MM.1S (cell line): Measurements from ENCODE around the gene RHOV.
A peak's percentile ranks its signal among the peaks of the same experiment; 100 is the strongest.

ENCODE experiments used
- DNase-seq: peaks from one replicate; pipeline ENCODE4 v3.0.0-alpha.2; 2015
- H2AFZ ChIP-seq: fragments of 300-600 bp; sonication (generic); 2 replicates; pipeline ENCODE4 v1.6.0; 2016; ENCODE audit warnings: antibody characterized with exemption, low read length
- H3F3A ChIP-seq: fragments of 300-600 bp; sonication (generic); 2 replicates; pipeline ENCODE4 v1.6.1; 2016; ENCODE audit warnings: mild to moderate bottlenecking, antibody characterized with exemption, low read length, moderate library complexity, mixed read lengths; ENCODE audit not compliant: insufficient read depth
- H3K27ac ChIP-seq: fragments of 300-600 bp; sonication (generic); 2 replicates; pipeline ENCODE4 v1.5.1; 2016; ENCODE audit warnings: mild to moderate bottlenecking, low read length
- H3K27me3 ChIP-seq: fragments of 300-600 bp; sonication (generic); replicated peaks from 2 replicates; pipeline ENCODE4 v1.6.0; 2016; ENCODE audit warnings: low read length; ENCODE audit not compliant: insufficient read depth
- H3K36me3 ChIP-seq: fragments of 300-600 bp; sonication (generic); replicated peaks from 2 replicates; pipeline ENCODE4 v1.6.1; 2016; ENCODE audit warnings: mild to moderate bottlenecking, low read length, mixed read lengths; ENCODE audit not compliant: insufficient read depth
- H3K4me1 ChIP-seq: fragments of 300-600 bp; sonication (generic); 2 replicates; pipeline ENCODE4 v1.6.1; 2016; ENCODE audit warnings: low read length, mixed read lengths
- H3K4me2 ChIP-seq: fragments of 300-600 bp; sonication (generic); 2 replicates; pipeline ENCODE4 v1.6.0; 2016; ENCODE audit warnings: low read depth, low read length
- H3K4me3 ChIP-seq: fragments of 300-600 bp; sonication (generic); 2 replicates; pipeline ENCODE4 v1.5.1; 2016; ENCODE audit warnings: low read length, mixed read lengths
- H3K79me2 ChIP-seq: fragments of 300-600 bp; sonication (generic); 2 replicates; pipeline ENCODE4 v1.6.1; 2016; ENCODE audit warnings: mixed run types, low read length, mixed read lengths
- H3K9ac ChIP-seq: fragments of 300-600 bp; sonication (generic); 2 replicates; pipeline ENCODE4 v1.6.1; 2016; ENCODE audit warnings: low read length, mixed read lengths
- H3K9me2 ChIP-seq: fragments of 300-600 bp; sonication (generic); replicated peaks from 2 replicates; pipeline ENCODE4 v1.6.1; 2016; ENCODE audit warnings: mild to moderate bottlenecking, low read length, mixed read lengths; ENCODE audit not compliant: insufficient read depth
- H3K9me3 ChIP-seq: fragments of 300-600 bp; sonication (generic); replicated peaks from 2 replicates; pipeline ENCODE4 v1.6.1; 2016; ENCODE audit warnings: mild to moderate bottlenecking, low read length, mixed read lengths; ENCODE audit not compliant: insufficient read depth
- H4K20me1 ChIP-seq: fragments of 300-600 bp; sonication (generic); 2 replicates; pipeline ENCODE4 v1.6.1; 2016; ENCODE audit warnings: mild to moderate bottlenecking, low read length, moderate library complexity, mixed read lengths; ENCODE audit not compliant: insufficient read depth
- CTCF ChIP-seq: fragments of 300-600 bp; sonication (generic); IDR thresholded peaks from 2 replicates; pipeline ENCODE4 v1.5.1; 2016; ENCODE audit warnings: antibody characterized with exemption, low read length, mixed read lengths
- EZH2 ChIP-seq: fragments of 300-600 bp; sonication (generic); optimal IDR thresholded peaks from 2 replicates; pipeline ENCODE3; 2017; ENCODE audit warnings: low read depth, mild to moderate bottlenecking, antibody characterized with exemption, low read length, mixed read lengths
- EZH2phosphoT487 ChIP-seq: fragments of 300-600 bp; sonication (generic); IDR thresholded peaks from 2 replicates; pipeline ENCODE4 v1.6.1; 2018; ENCODE audit warnings: antibody characterized with exemption, low read length

Gene RHOV

DNA sequence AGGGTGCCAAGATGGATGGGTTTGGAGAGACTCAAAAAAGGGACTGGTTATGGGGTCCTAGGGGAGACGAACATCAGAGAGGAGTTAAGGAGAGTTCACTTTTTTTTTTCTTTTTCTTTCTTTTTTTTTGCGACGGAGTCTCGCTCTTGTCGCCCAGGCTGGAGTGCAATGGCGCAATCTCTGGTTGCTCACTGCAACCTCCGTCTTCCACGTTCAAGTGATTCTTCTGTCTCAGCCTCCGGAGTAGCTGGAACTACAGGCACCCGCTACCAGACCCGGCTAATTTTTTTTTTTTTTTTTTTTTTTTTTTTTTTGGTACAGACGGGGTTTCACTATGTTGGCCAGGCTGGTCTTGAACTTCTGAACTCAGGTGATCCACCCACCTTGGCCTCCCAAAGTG, 29.0 kb downstream of the RHOV start:
- Histone ChIP-seq H3K27ac (no peak overlapping the region), H3K36me3 (no peaks in the 10 kb centered on the region), H3K9me3 (no peaks in the 10 kb centered on the region), H2AFZ (peak overlapping the region; percentile 94), H4K20me1 (no peaks in the 10 kb centered on the region), H3F3A (peaks cover 6% of the 10 kb centered on the region; the same call in 1 of the 2 replicates), H3K4me1 (peaks cover 25% of the 10 kb centered on the region), H3K4me2 (peak overlapping the region; percentile 75), H3K9ac (no peak overlapping the region), H3K27me3 (no peaks in the 10 kb centered on the region), H3K9me2 (no peaks in the 10 kb centered on the region), H3K4me3 (peak overlapping the region; percentile 77), H3K79me2 (peaks cover 49% of the 10 kb centered on the region)
- TF ChIP-seq EZH2phosphoT487 (no peak), CTCF (no peak), EZH2 (no peak)
- no peak for DNase-seq

DNA sequence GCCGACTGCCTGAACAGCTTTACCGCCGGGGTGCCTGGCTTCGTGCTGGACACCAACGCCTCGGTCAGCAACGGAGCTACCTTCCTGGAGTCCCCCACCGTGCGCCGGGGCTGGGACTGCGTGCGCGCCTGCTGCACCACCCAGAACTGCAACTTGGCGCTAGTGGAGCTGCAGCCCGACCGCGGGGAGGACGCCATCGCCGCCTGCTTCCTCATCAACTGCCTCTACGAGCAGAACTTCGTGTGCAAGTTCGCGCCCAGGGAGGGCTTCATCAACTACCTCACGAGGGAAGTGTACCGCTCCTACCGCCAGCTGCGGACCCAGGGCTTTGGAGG, 29.4 kb downstream of the RHOV start:
- peak; percentile 39 for DNase-seq
- no peak for TF ChIP-seq EZH2phosphoT487
- 0 out of 2 replicates have a peak, but pooled peaks have one; percentile 2 for TF ChIP-seq CTCF
- no peak for TF ChIP-seq EZH2
- Histone ChIP-seq H3K79me2 (peaks cover 49% of the 10 kb centered on the region), H3K27me3 (no peaks in the 10 kb centered on the region), H3K9ac (peak overlapping the region; percentile 51; the same call in 1 of the 2 replicates), H3K9me3 (no peaks in the 10 kb centered on the region), H3K4me3 (peak overlapping the region; percentile 77), H3K36me3 (no peaks in the 10 kb centered on the region), H3K9me2 (no peaks in the 10 kb centered on the region), H4K20me1 (no peaks in the 10 kb centered on the region), H3K4me2 (peak overlapping the region; percentile 75), H3K4me1 (peaks cover 25% of the 10 kb centered on the region), H3K27ac (no peak overlapping the region; the same call in 1 of the 2 replicates), H2AFZ (peak overlapping the region; percentile 94), H3F3A (peaks cover 6% of the 10 kb centered on the region; the same call in 1 of the 2 replicates)

DNA sequence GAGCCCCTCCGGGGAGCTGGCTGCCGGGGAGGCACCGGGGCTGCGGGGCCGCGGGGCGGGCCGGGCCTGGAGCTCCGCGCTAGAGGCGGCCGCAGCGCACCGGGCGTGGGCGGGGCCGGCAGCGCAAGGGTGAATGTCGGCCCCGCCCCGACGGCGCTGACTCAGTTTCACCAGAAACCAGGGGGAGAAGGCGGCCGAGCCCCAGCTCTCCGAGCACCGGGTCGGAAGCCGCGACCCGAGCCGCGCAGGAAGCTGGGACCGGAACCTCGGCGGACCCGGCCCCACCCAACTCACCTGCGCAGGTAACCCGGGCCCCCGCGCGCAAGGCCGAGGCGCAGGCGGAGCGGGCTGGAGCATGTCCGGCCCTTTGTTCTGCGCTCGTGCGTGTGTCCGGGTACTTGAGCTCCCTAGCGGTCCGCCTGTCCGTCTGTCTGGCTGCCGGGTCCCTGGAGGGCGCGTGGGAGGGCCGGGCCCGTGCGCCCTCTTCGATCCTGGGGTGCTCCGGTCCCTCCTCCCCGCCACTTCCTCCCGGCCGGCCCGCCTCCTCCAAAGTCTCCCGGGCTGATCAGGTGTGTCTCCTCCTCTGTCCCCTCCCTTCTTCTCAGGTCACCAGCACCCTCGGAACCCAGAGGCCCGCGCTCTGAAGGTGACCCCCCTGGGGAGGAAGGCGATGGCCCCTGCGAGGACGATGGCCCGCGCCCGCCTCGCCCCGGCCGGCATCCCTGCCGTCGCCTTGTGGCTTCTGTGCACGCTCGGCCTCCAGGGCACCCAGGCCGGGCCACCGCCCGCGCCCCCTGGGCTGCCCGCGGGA, 29.9 kb downstream of the RHOV start, which contains the start of gene SPINT1:
Gene SPINT1, plus strand, starts transcription at position 164 of the 811 bp plus-strand sequence. Its CDS starts 507 bp downstream, at position 671.
- peak; percentile 47 for DNase-seq
- Histone ChIP-seq H3K36me3 (no peaks in the 10 kb centered on the region), H4K20me1 (no peaks in the 10 kb centered on the region), H3K4me3 (peak within 1 kb of the TSS; percentile 77), H3F3A (peaks cover 6% of the 10 kb centered on the region; the same call in 1 of the 2 replicates), H3K9me3 (no peaks in the 10 kb centered on the region), H3K4me2 (peak within 1 kb of the TSS; percentile 75), H3K79me2 (peaks cover 44% of the 10 kb centered on the region), H3K4me1 (peaks cover 25% of the 10 kb centered on the region), H3K27me3 (no peaks in the 10 kb centered on the region), H2AFZ (peak within 1 kb of the TSS; percentile 94), H3K9ac (peak within 1 kb of the TSS; percentile 51; the same call in 1 of the 2 replicates), H3K27ac (no peak within 1 kb of the TSS; the same call in 1 of the 2 replicates), H3K9me2 (no peaks in the 10 kb centered on the region)
- TF ChIP-seq EZH2phosphoT487, result no peak
- TF ChIP-seq EZH2, result no peak
- no peak for TF ChIP-seq CTCF
